Endothelial cell of umbilical vein (primary cell): ENCODE results near the gene CTDSPL. TPM values are rescaled to one million over a fixed set of nuclear protein-coding genes. Genes with fewer than 3 reads are reported as not detected.

ENCODE experiments used
- BruUV-seq: library from RNA; stranded (reverse); fragments of 400-500 nt; replicated peaks from 2 replicates; lab custom pipeline; 2021; lab: Mats Ljungman, UMichigan
- CTCF ChIA-PET: fragments of 300-600, 350-600 bp; sonication (Branson Sonifier 250); formaldehyde crosslinking; loops from one replicate; lab custom pipeline; 2021; ENCODE audit warnings: antibody characterized with exemption, inconsistent platforms; lab: Charles Lee
- POLR2A ChIA-PET: fragments of 300-600, 350-600 bp; sonication (Branson Sonifier 250); formaldehyde crosslinking; loops from one replicate; lab custom pipeline; 2021; ENCODE audit warnings: antibody characterized with exemption, inconsistent platforms; lab: Charles Lee
- DNase-seq: peaks from one replicate; pipeline ENCODE4 v3.0.0-alpha.2; 2011; ENCODE audit warnings: low read depth, low spot score
- FAIRE-seq: peaks from 2 replicates; lab custom pipeline; 2011; peaks lifted over from hg19 to GRCh38; lab: Jason Lieb, UNC
- H2AFZ ChIP-seq: 2 replicates; pipeline ENCODE4 v1.6.0; 2012; ENCODE audit warnings: low read depth, low read length, control low read depth, inconsistent platforms
- H3K27ac ChIP-seq: 2 replicates; pipeline ENCODE4 v1.5.1; 2011; ENCODE audit warnings: low read depth, mild to moderate bottlenecking, control low read depth, low read length, moderate library complexity; ENCODE audit not compliant: insufficient read depth
- H3K27me3 ChIP-seq, 2 experiments: 2 replicates each; pipeline versions ENCODE4 v1.6.0 to v1.6.1; 2011; ENCODE audit warnings: low read length in 2 of 2, mixed read lengths in 1 of 2; ENCODE audit not compliant: control insufficient read depth in 2 of 2, insufficient read depth in 2 of 2
- H3K36me3 ChIP-seq, 2 experiments: 2 replicates in 1 of 2; 3 replicates in 1 of 2; pipeline ENCODE4 v1.5.1; 2011; ENCODE audit warnings: low read length in 2 of 2, mild to moderate bottlenecking in 1 of 2, moderate library complexity in 1 of 2; ENCODE audit not compliant: control insufficient read depth in 2 of 2, insufficient read depth in 2 of 2; ENCODE audit errors: extremely low read depth in 1 of 2
- H3K4me1 ChIP-seq: 3 replicates; pipeline ENCODE4 v1.5.1; 2011; ENCODE audit warnings: mild to moderate bottlenecking, low read length; ENCODE audit not compliant: control insufficient read depth, insufficient read depth; ENCODE audit errors: extremely low read depth
- H3K4me2 ChIP-seq: 2 replicates; pipeline ENCODE4 v1.6.1; 2011; ENCODE audit warnings: low read length, control low read depth, mixed read lengths; ENCODE audit not compliant: insufficient read depth
- H3K4me3 ChIP-seq, 3 experiments: fragments of 200-600 bp in 1 of 3; sonication (generic), shearing (Covaris generic) in 1 of 3; replicated peaks in 1 of 3; 2 replicates each; pipeline ENCODE4 v1.5.1; 2011 to 2016; ENCODE audit warnings: control low read depth in 3 of 3, low read length in 3 of 3, mild to moderate bottlenecking in 2 of 3, inconsistent platforms in 1 of 3, low read depth in 1 of 3, moderate library complexity in 1 of 3; ENCODE audit not compliant: insufficient read depth in 1 of 3
- H3K79me2 ChIP-seq: 2 replicates; pipeline ENCODE4 v1.6.0; 2012; ENCODE audit warnings: low read length, inconsistent platforms; ENCODE audit not compliant: control insufficient read depth, insufficient read depth
- H3K9ac ChIP-seq: replicated peaks from 2 replicates; pipeline ENCODE3; 2011; ENCODE audit warnings: low read length, control low read depth; ENCODE audit not compliant: insufficient read depth; ENCODE audit errors: extremely low read depth
- H3K9me1 ChIP-seq: replicated peaks from 3 replicates; pipeline ENCODE4 v1.6.0; 2011; ENCODE audit warnings: mild to moderate bottlenecking, low read length; ENCODE audit not compliant: control insufficient read depth, insufficient read depth; ENCODE audit errors: extremely low read depth
- H3K9me3 ChIP-seq: replicated peaks from 2 replicates; pipeline ENCODE4 v1.5.1; 2012; ENCODE audit warnings: low read length, inconsistent platforms; ENCODE audit not compliant: control insufficient read depth, insufficient read depth
- H4K20me1 ChIP-seq: replicated peaks from 2 replicates; pipeline ENCODE3; 2011; ENCODE audit warnings: mild to moderate bottlenecking, low read length; ENCODE audit not compliant: control insufficient read depth, insufficient read depth; ENCODE audit errors: extremely low read depth
- CTCF ChIP-seq, 2 donors: IDR thresholded peaks; 1 replicate in 1 of 2; 2 replicates in 1 of 2; pipeline ENCODE4 v1.5.1; 2011; ENCODE audit warnings: low read length in 2 of 2, mild to moderate bottlenecking in 2 of 2, moderate library complexity in 2 of 2, control low read depth in 1 of 2, inconsistent platforms in 1 of 2, low read depth in 1 of 2; ENCODE audit not compliant: insufficient read depth in 1 of 2; ENCODE audit errors: extremely low read depth in 1 of 2
- EZH2 ChIP-seq: IDR thresholded peaks from 2 replicates; pipeline ENCODE4 v1.6.1; 2012; ENCODE audit warnings: borderline replicate concordance, low read depth, mild to moderate bottlenecking, moderate library complexity, low read length, inconsistent platforms; ENCODE audit not compliant: severe bottlenecking
- FOS ChIP-seq: IDR thresholded peaks from 2 replicates; pipeline ENCODE4 v1.6.1; 2011; ENCODE audit warnings: mild to moderate bottlenecking, low read length, moderate library complexity, borderline replicate concordance; ENCODE audit not compliant: insufficient read depth
- GATA2 ChIP-seq: IDR thresholded peaks from 2 replicates; pipeline ENCODE4 v1.7.0; 2011; ENCODE audit warnings: low read depth, mild to moderate bottlenecking, moderate library complexity, mixed read lengths, low read length; ENCODE audit not compliant: insufficient read length, insufficient read depth
- JUN ChIP-seq: IDR thresholded peaks from 2 replicates; pipeline ENCODE4 v1.6.1; 2011; ENCODE audit warnings: borderline replicate concordance, low read depth; ENCODE audit not compliant: insufficient read length, insufficient read depth
- MYC ChIP-seq: IDR thresholded peaks from one replicate; pipeline ENCODE4 v1.6.1; 2011; ENCODE audit warnings: mild to moderate bottlenecking, low read depth, low read length
- POLR2A ChIP-seq: IDR thresholded peaks from 2 replicates; pipeline ENCODE4 v1.6.1; 2012; ENCODE audit warnings: low read depth, mild to moderate bottlenecking, control low read depth, low read length
- POLR2AphosphoS5 ChIP-seq: IDR thresholded peaks from 2 replicates; pipeline ENCODE4 v1.6.1; 2012; ENCODE audit warnings: low read depth, mild to moderate bottlenecking, control low read depth, low read length, moderate library complexity; ENCODE audit not compliant: insufficient read depth
- dilution Hi-C: fragments of 300-500 bp; cut with MboI; formaldehyde crosslinking; loops from one replicate; pipeline ENCODE4 v1.15.0; 2019; ENCODE audit warnings: low sequenced_read_pairs; ENCODE audit not compliant: extremely low pct_ligation_motif_present
- intact Hi-C: fragments of 100-400 bp; cut with micrococcal nuclease; formaldehyde crosslinking; loops from one replicate; pipeline ENCODE4 v1.10.0; 2022
- polyA plus RNA-seq, 4 experiments: library from polyadenylated mRNA; depleted of rRNA in 3 of 4; stranded (reverse) in 3 of 4; unstranded in 1 of 4; fragments of >200 nt; gene quantifications; 2 replicates each; pipeline versions ENCODE4 v1.2.1 to v1.2.3, GENCODE V29; 2011 to 2012; ENCODE audit warnings: missing spikeins in 1 of 4
- total RNA-seq: library from RNA; stranded (reverse); gene quantifications from 2 replicates; pipeline ENCODE4 v1.2.3, GENCODE V29; 2021
- TF ChIP-seq, protein P1 (sequence below): IDR thresholded peaks from 2 replicates; pipeline ENCODE4 v1.6.1; 2011; ENCODE audit not compliant: insufficient read depth, insufficient read length

The CTDSPL gene
- total and polyA plus RNA-seq, 2 donors (not counting 3 experiments of a cell fraction or from before 2014, with no cell fraction given), result 30.1 to 43.2 TPM

DNA sequence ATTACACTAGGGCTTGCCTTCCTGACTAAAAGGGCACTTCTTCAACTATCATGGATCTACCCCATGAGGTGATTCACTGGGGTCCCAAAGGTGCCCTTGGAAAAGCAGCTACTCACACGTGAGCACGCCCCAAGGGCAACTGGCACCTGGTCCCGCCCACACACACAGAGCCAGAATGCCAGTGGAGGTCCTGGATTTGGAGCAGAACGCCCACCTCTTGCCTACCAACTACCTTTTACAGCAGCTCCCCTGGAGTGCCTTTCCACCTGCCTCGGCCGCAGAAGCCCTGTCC lies 1.8 kb upstream of the CTDSPL start:
- H3K4me2 ChIP-seq, result no peak overlapping the region

More for the DNA sequence above, 1.8 kb upstream of the CTDSPL start:
- BruUV-seq, result no TSS peak
- H3K9me3 ChIP-seq, result no peaks in the 10 kb centered on the region
- CTCF ChIA-PET, result interaction anchor here (0.6 kb wide), 1 partner anchor 483 kb away, joined by 3 read pairs; no protein-coding TSS in a partner anchor
- TF ChIP-seq, protein P1, sequence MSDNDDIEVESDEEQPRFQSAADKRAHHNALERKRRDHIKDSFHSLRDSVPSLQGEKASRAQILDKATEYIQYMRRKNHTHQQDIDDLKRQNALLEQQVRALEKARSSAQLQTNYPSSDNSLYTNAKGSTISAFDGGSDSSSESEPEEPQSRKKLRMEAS, result no peak
- TF ChIP-seq MYC (no peak), POLR2A (no peak), GATA2 (no peak), FOS (no peak), CTCF (IDR thresholded peaks at IDR 0.05; ENCODE audit: extremely low read depth in 1 of 2, insufficient read depth in 1 of 2, low read depth in 1 of 2, low read length in 2 of 2) (no peak), EZH2 (no peak), POLR2AphosphoS5 (no peak), JUN (no peak)
- H3K9ac ChIP-seq, result no peak overlapping the region
- no peak for DNase-seq
- dilution Hi-C loops (no loop called here), intact Hi-C loops (loop anchor here (10.0 kb wide), 1 partner anchor 275 kb away; the partner anchor contains the start of genes ACAA1 and MYD88)
- peak overlapping the region; percentile 46 for H3K27ac ChIP-seq
- no peaks in the 10 kb centered on the region for H3K79me2 ChIP-seq
- no peak for FAIRE-seq
- no peaks in the 10 kb centered on the region for H4K20me1 ChIP-seq
- H3K36me3 ChIP-seq, result no peaks in the 10 kb centered on the region
- no peaks in the 10 kb centered on the region for H3K27me3 ChIP-seq
- no peak overlapping the region for H3K4me3 ChIP-seq
- peak overlapping the region; percentile 68 for H2AFZ ChIP-seq
- peaks cover 19% of the 10 kb centered on the region for H3K4me1 ChIP-seq
- H3K9me1 ChIP-seq, result no peaks in the 10 kb centered on the region
- POLR2A ChIA-PET, result no interaction called here
